ENCODE results near the gene KCTD6.

DNA sequence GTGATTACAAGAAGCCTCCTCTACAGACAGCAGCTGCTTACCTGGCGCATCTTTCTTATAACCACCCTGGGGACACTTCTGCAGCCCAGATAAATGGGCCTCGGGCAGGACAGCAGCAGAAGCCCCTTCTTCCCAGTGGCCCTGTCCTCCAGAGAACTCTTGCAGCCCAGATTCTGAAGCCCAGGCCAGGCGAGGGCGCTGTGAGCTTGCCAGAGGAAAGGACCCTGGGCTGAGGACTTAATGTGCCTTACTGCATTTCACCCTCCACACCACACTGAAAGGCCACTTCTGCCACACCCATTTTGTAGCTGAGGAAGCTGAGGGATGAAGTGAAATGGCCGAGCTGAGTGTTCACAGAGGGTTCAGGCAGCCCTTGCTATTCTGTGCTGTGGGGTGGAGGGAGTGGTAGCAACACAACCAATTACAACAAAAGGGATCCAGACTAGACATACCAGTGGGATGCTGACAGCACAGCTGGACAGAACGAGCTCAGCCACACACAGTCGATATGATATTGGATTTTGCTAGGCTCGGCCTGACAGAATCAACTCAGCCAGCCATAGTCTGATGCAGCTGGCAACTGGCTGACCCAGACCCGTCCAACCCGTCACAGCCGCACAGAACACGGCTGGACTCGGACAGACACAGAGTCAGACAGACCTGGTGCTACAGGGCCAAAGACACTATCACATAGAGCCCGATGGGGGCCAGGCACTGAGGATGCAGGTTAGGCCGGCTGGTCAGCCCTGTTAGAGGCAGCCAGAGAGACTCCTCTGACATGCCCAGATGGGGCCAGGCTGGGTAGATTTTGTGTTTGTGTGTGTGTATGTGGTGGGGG, 37.8 kb downstream of the KCTD6 start:
- TF ChIP-seq, protein P1, sequence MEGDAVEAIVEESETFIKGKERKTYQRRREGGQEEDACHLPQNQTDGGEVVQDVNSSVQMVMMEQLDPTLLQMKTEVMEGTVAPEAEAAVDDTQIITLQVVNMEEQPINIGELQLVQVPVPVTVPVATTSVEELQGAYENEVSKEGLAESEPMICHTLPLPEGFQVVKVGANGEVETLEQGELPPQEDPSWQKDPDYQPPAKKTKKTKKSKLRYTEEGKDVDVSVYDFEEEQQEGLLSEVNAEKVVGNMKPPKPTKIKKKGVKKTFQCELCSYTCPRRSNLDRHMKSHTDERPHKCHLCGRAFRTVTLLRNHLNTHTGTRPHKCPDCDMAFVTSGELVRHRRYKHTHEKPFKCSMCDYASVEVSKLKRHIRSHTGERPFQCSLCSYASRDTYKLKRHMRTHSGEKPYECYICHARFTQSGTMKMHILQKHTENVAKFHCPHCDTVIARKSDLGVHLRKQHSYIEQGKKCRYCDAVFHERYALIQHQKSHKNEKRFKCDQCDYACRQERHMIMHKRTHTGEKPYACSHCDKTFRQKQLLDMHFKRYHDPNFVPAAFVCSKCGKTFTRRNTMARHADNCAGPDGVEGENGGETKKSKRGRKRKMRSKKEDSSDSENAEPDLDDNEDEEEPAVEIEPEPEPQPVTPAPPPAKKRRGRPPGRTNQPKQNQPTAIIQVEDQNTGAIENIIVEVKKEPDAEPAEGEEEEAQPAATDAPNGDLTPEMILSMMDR (IDR thresholded peaks at IDR 0.05): peak in 3 of 6 experiments; percentile 18 to 24 (median 19)
- no peak for TF ChIP-seq POLR2A (IDR thresholded peaks at IDR 0.05)

All from Peyer's patch (tissue), 4 donors.